ENCODE measurements around the gene FOS. TPM values are rescaled to one million over a fixed set of nuclear protein-coding genes. Genes with fewer than 3 reads are reported as not detected.

FOS gene
- total and polyA plus RNA-seq, 2 of the 8 experiments (the other 6 are each of a cell fraction or from before 2014, with no cell fraction given): 50.2 to 51.8 TPM

GRCh38 chr14:75293920-75294648 is 15.5 kb downstream of the FOS start:
- H3K36me3 ChIP-seq (ENCODE audit: control insufficient read depth in 2 of 4, insufficient read depth in 4 of 4, low read length in 3 of 4): no peaks in the 10 kb centered on the region
- H4K5ac ChIP-seq (ENCODE audit: insufficient read length, low read depth, low read length): peak overlapping the region; percentile 87
- peak overlapping the region; percentile 60 for H2BK120ac ChIP-seq (replicated peaks; ENCODE audit: low read depth, low read length)
- H3K4ac ChIP-seq (replicated peaks; ENCODE audit: insufficient read length, low read depth, low read length): no peak overlapping the region
- peak overlapping the region; percentile 69; the same call in 1 of the 2 replicates for H2AK5ac ChIP-seq (ENCODE audit: low read depth, low read length)
- peaks cover 3 to 12% (median 9%) of the 10 kb centered on the region in 4 experiments for H3K4me1 ChIP-seq (replicated peaks in 1 of 4; ENCODE audit: control insufficient read depth in 3 of 4, insufficient read depth in 4 of 4, low read length in 3 of 4)
- CTCF ChIA-PET (ENCODE audit: partially characterized antibody): interaction anchor here (0.7 to 7.0 kb wide), 14 partner anchors 10 to 283 kb away, joined by 3 to 83 read pairs (median 10); partner anchors contain the start of gene FOS
- H3K27ac ChIP-seq (ENCODE audit: low read depth, low read length): peak overlapping the region; percentile 98
- H3K14ac ChIP-seq (ENCODE audit: insufficient read length): no peak overlapping the region
- H3K79me2 ChIP-seq (ENCODE audit: control insufficient read depth in 1 of 2, insufficient read depth in 2 of 2, low read length in 2 of 2): no peaks in the 10 kb centered on the region
- peak in 1 of 2 experiments; percentile 94 for DNase-seq (ENCODE audit: low read depth in 1 of 2, low spot score in 2 of 2)
- peak overlapping the region; percentile 82; the same call in 1 of the 2 replicates for H2BK12ac ChIP-seq (ENCODE audit: low read depth, low read length)
- H4K8ac ChIP-seq (ENCODE audit: extremely low read depth, insufficient read depth, low read length): peak overlapping the region; percentile 98
- peak overlapping the region; percentile 55 to 91 (median 86) for H3K9ac ChIP-seq (replicated peaks in 1 of 4; ENCODE audit: extremely low read depth in 1 of 4, low read depth in 3 of 4, low read length in 3 of 4)
- peak overlapping the region; percentile 61 to 87 (median 75) for H3K4me3 ChIP-seq (ENCODE audit: extremely low read depth in 1 of 4, insufficient read depth in 2 of 4, low read depth in 3 of 4, low read length in 4 of 4)
- peak overlapping the region; percentile 97; the same call in 1 of the 2 replicates for H2BK15ac ChIP-seq (ENCODE audit: low read length)
- peak overlapping the region; percentile 77 for H4K91ac ChIP-seq (replicated peaks; ENCODE audit: insufficient read length, low read length)
- H2BK20ac ChIP-seq (ENCODE audit: low read length): no peak overlapping the region
- POLR2A ChIA-PET (ENCODE audit: partially characterized antibody): interaction anchor here (0.6 to 11.0 kb wide), 14 partner anchors 15 to 171 kb away, joined by 3 to 351 read pairs (median 4); partner anchors contain the start of genes FOS and NEK9
- H3K56ac ChIP-seq (replicated peaks; ENCODE audit: insufficient read length, low read depth, low read length): peak overlapping the region; percentile 11
- no peak for FAIRE-seq
- 6% methylated on average over 29 of the region's 59 CpGs; no CpG with 5 or more reads in 1 of the 2 experiments for WGBS, 2 experiments (ENCODE audit: extremely low coverage in 1 of 2, insufficient coverage in 1 of 2, insufficient read length in 1 of 2, insufficient replicate concordance in 2 of 2, low coverage in 1 of 2, low lambda C conversion rate in 2 of 2, missing lambda C conversion rate in 1 of 2)
- peak overlapping the region; percentile 81 to 93 for H3K4me2 ChIP-seq (ENCODE audit: insufficient read depth in 1 of 2, low read depth in 2 of 2, low read length in 2 of 2)
- H3K23me2 ChIP-seq (ENCODE audit: low read depth, low read length): peaks cover 10% of the 10 kb centered on the region; the same call in 1 of the 2 replicates
- no peaks in the 10 kb centered on the region for H3K9me3 ChIP-seq (ENCODE audit: insufficient read depth in 2 of 2, low read depth in 1 of 2, low read length in 1 of 2)
- H3K27me3 ChIP-seq (replicated peaks in 1 of 4; ENCODE audit: control insufficient read depth in 3 of 4, extremely low read depth in 1 of 4, insufficient read depth in 3 of 4, low read length in 3 of 4): no peaks in the 10 kb centered on the region
- peak overlapping the region; percentile 96 for H2BK5ac ChIP-seq (ENCODE audit: low read depth, low read length)
- H3K23ac ChIP-seq (ENCODE audit: insufficient read length): no peak overlapping the region
- H3K18ac ChIP-seq (ENCODE audit: extremely low read depth, low read length): peak overlapping the region; percentile 84
- H2AFZ ChIP-seq (ENCODE audit: low read length): peak overlapping the region; percentile 4; the same call in 1 of the 2 replicates
- no peaks in the 10 kb centered on the region for H3K79me1 ChIP-seq (ENCODE audit: low read depth, low read length)
- H4K20me1 ChIP-seq (replicated peaks in 1 of 2; ENCODE audit: control insufficient read depth in 1 of 2, insufficient read depth in 2 of 2, low read length in 2 of 2): no peaks in the 10 kb centered on the region
- TF ChIP-seq TAF1 (IDR thresholded peaks at IDR 0.05; ENCODE audit: low read depth, low read length): peak; percentile 85
- TF ChIP-seq CHD2 (IDR thresholded peaks at IDR 0.05; ENCODE audit: low read length): peak; percentile 33; the same call in 1 of the 2 replicates
- TF ChIP-seq RBBP5 (IDR thresholded peaks at IDR 0.05; ENCODE audit: borderline replicate concordance, low read depth, low read length): no peak; the same call in 1 of the 2 replicates
- TF ChIP-seq JUN (IDR thresholded peaks at IDR 0.05; ENCODE audit: low read depth, low read length): no peak
- TF ChIP-seq ZNF274 (IDR thresholded peaks at IDR 0.05; ENCODE audit: borderline replicate concordance, extremely low read depth, low read length): no peak
- peak; percentile 100 for TF ChIP-seq SRF (IDR thresholded peaks at IDR 0.05; ENCODE audit: low read depth, low read length)
- peak; percentile 47 to 80 for TF ChIP-seq POLR2A (IDR thresholded peaks at IDR 0.05; ENCODE audit: control extremely low read depth in 1 of 2, low read depth in 2 of 2, low read length in 2 of 2)
- peak; percentile 80 for TF ChIP-seq CREB1 (IDR thresholded peaks at IDR 0.05)
- peak in 1 of 2 experiments; percentile 60; a peak in 1 of 4 replicates for TF ChIP-seq SIN3A (conservative IDR thresholded peaks at IDR 0.05 in 1 of 2, IDR thresholded peaks at IDR 0.05 in 1 of 2; ENCODE audit: low read depth in 1 of 2, low read length in 2 of 2)
- TF ChIP-seq EP300 (IDR thresholded peaks at IDR 0.05; ENCODE audit: borderline replicate concordance in 1 of 2, low read depth in 2 of 2, low read length in 2 of 2): peak in 1 of 2 experiments; percentile 89; a peak in 1 of 3 replicates
